IMR-90 (cell line): ENCODE data around the gene OBI1. TPM values are rescaled to one million over a fixed set of nuclear protein-coding genes. Genes with fewer than 3 reads are reported as not detected.

Experiments used
- ATAC-seq: fragments of 200-7000 bp; cut with Tn5 transposase; 2 replicates; pipeline ENCODE4 v1.9.1; 2020; ENCODE audit warnings: low read depth, mild to moderate bottlenecking, moderate library complexity
- BruUV-seq: library from RNA; stranded (reverse); fragments of 400-500 nt; replicated peaks from 2 replicates; lab custom pipeline; 2021; lab: Mats Ljungman, UMichigan
- CTCF ChIA-PET: fragments of 300-600 bp; formaldehyde crosslinking; extraction: SDS; loops from one replicate; lab custom pipeline; 2021; ENCODE audit warnings: antibody characterized with exemption; lab: Yijun Ruan, JAX
- POLR2A ChIA-PET: fragments of 300-600 bp; sonication (Branson Sonifier 250); formaldehyde crosslinking; loops from one replicate; lab custom pipeline; 2022; ENCODE audit warnings: antibody characterized with exemption; ENCODE audit not compliant: unreplicated experiment; lab: Charles Lee
- DNase-seq: peaks from one replicate; pipeline ENCODE4 v3.0.0; 2013
- H2AFZ ChIP-seq: replicated peaks from 2 replicates; pipeline ENCODE3; 2013; ENCODE audit warnings: low read length, mild to moderate bottlenecking; ENCODE audit not compliant: poor library complexity
- H2AK5ac ChIP-seq: 2 replicates; pipeline ENCODE4 v1.6.1; 2013; ENCODE audit warnings: low read depth, low read length, inconsistent platforms
- H2AK9ac ChIP-seq: replicated peaks from 2 replicates; pipeline ENCODE3; 2013; ENCODE audit warnings: mild to moderate bottlenecking, low read depth, low read length, moderate library complexity; ENCODE audit not compliant: poor library complexity
- H2BK120ac ChIP-seq: 2 replicates; pipeline ENCODE4 v1.6.1; 2013; ENCODE audit warnings: low read depth, low read length, inconsistent platforms
- H2BK15ac ChIP-seq: 3 replicates; pipeline ENCODE4 v1.6.1; 2013; ENCODE audit warnings: low read depth, low read length, inconsistent platforms
- H2BK20ac ChIP-seq: 2 replicates; pipeline ENCODE4 v1.6.1; 2013; ENCODE audit warnings: low read depth, mild to moderate bottlenecking, inconsistent platforms, low read length, moderate library complexity
- H2BK5ac ChIP-seq: 2 replicates; pipeline ENCODE4 v1.6.1; 2013; ENCODE audit warnings: mild to moderate bottlenecking, low read depth, low read length, inconsistent platforms; ENCODE audit not compliant: poor library complexity, severe bottlenecking
- H3K14ac ChIP-seq: replicated peaks from 2 replicates; pipeline ENCODE4 v1.6.1; 2013; ENCODE audit warnings: low read depth, low read length, inconsistent platforms
- H3K18ac ChIP-seq: 2 replicates; pipeline ENCODE4 v1.6.1; 2013; ENCODE audit warnings: low read depth, low read length, control low read depth
- H3K23ac ChIP-seq: 2 replicates; pipeline ENCODE4 v1.6.1; 2013; ENCODE audit warnings: low read depth, low read length, inconsistent platforms
- H3K27ac ChIP-seq: 2 replicates; pipeline ENCODE4 v1.5.1; 2013; ENCODE audit warnings: mild to moderate bottlenecking, control low read depth, low read length; ENCODE audit not compliant: insufficient read depth
- H3K27me3 ChIP-seq: 2 replicates; pipeline ENCODE4 v1.6.1; 2013; ENCODE audit warnings: low read length; ENCODE audit not compliant: control insufficient read depth, insufficient read depth
- H3K36me3 ChIP-seq: 2 replicates; pipeline ENCODE4 v1.6.1; 2013; ENCODE audit warnings: low read length, mixed read lengths; ENCODE audit not compliant: control insufficient read depth, insufficient read depth
- H3K4ac ChIP-seq: 2 replicates; pipeline ENCODE4 v1.6.1; 2013; ENCODE audit warnings: low read depth, low read length, inconsistent platforms
- H3K4me1 ChIP-seq: 2 replicates; pipeline ENCODE4 v1.6.1; 2013; ENCODE audit warnings: low read length, mixed read lengths; ENCODE audit not compliant: control insufficient read depth, insufficient read depth
- H3K4me2 ChIP-seq: 2 replicates; pipeline ENCODE4 v1.6.1; 2013; ENCODE audit warnings: low read depth, mild to moderate bottlenecking, control low read depth, low read length, moderate library complexity
- H3K4me3 ChIP-seq: 2 replicates; pipeline ENCODE4 v1.5.1; 2013; ENCODE audit warnings: low read depth, mild to moderate bottlenecking, control low read depth, low read length, moderate library complexity; ENCODE audit not compliant: insufficient read depth
- H3K56ac ChIP-seq: 2 replicates; pipeline ENCODE4 v1.6.1; 2013; ENCODE audit warnings: low read length, inconsistent platforms; ENCODE audit not compliant: insufficient read depth; ENCODE audit errors: extremely low read depth
- H3K79me1 ChIP-seq, 2 experiments: 2 replicates each; pipeline ENCODE4 v1.6.1; 2013; ENCODE audit warnings: low read length in 2 of 2, inconsistent platforms in 1 of 2, low read depth in 1 of 2
- H3K9ac ChIP-seq: 2 replicates; pipeline ENCODE4 v1.6.1; 2013; ENCODE audit warnings: low read depth, low read length, control low read depth
- H3K9me1 ChIP-seq: 2 replicates; pipeline ENCODE4 v1.6.1; 2013; ENCODE audit warnings: low read length, inconsistent platforms; ENCODE audit not compliant: insufficient read depth
- H3K9me3 ChIP-seq: 2 replicates; pipeline ENCODE4 v1.6.1; 2013; ENCODE audit warnings: low read length; ENCODE audit not compliant: control insufficient read depth, insufficient read depth
- H4K20me1 ChIP-seq: 2 replicates; pipeline ENCODE4 v1.6.1; 2013; ENCODE audit warnings: low read length, inconsistent platforms; ENCODE audit not compliant: insufficient read depth
- H4K5ac ChIP-seq: 2 replicates; pipeline ENCODE4 v1.6.1; 2013; ENCODE audit warnings: mild to moderate bottlenecking, low read depth, low read length, control low read depth
- H4K8ac ChIP-seq, 2 experiments: 2 replicates each; pipeline ENCODE4 v1.6.1; 2013; ENCODE audit warnings: low read depth in 2 of 2, low read length in 2 of 2, control low read depth in 1 of 2, inconsistent platforms in 1 of 2
- H4K91ac ChIP-seq: 2 replicates; pipeline ENCODE4 v1.6.1; 2013; ENCODE audit warnings: low read depth, low read length, inconsistent platforms; ENCODE audit not compliant: insufficient read depth
- BHLHE40 ChIP-seq: fragments of 150-350 bp; IDR thresholded peaks from 2 replicates; pipeline ENCODE4 v1.6.1; 2016; ENCODE audit warnings: mild to moderate bottlenecking, low read depth, low read length
- CHD1 ChIP-seq: IDR thresholded peaks from 2 replicates; pipeline ENCODE4 v1.6.1; 2012; ENCODE audit warnings: low read depth, low read length, improper control_type of control experiment
- ELK1 ChIP-seq: fragments of 150-350 bp; IDR thresholded peaks from 2 replicates; pipeline ENCODE4 v1.6.1; 2016; ENCODE audit warnings: low read depth, mild to moderate bottlenecking, low read length, moderate library complexity, borderline replicate concordance
- MAZ ChIP-seq: IDR thresholded peaks from 2 replicates; pipeline ENCODE4 v1.6.1; 2012; ENCODE audit warnings: low read depth, mild to moderate bottlenecking, low read length, improper control_type of control experiment, moderate library complexity, borderline replicate concordance
- NFE2L2 ChIP-seq: fragments of 150-350 bp; IDR thresholded peaks from 2 replicates; pipeline ENCODE4 v1.6.1; 2016; ENCODE audit warnings: low read depth, mild to moderate bottlenecking, low read length
- POLR2A ChIP-seq: IDR thresholded peaks from 2 replicates; pipeline ENCODE4 v1.6.1; 2012; ENCODE audit warnings: mild to moderate bottlenecking, low read depth, low read length
- RFX5 ChIP-seq: IDR thresholded peaks from 2 replicates; pipeline ENCODE4 v1.8.0; 2012; ENCODE audit warnings: low read depth, mild to moderate bottlenecking, low read length, moderate library complexity
- WGBS, 2 experiments: methylation state at CpG; one replicate each; pipeline versions ENCODE4 v1.1.5 to v1.1.7; 2013; ENCODE audit warnings: missing lambda C conversion rate in 2 of 2; ENCODE audit not compliant: insufficient read length in 1 of 2; ENCODE audit errors: extremely low coverage in 2 of 2; 5-methylcytosine and 5-hydroxymethylcytosine counted together
- dilution Hi-C: fragments of 300-500 bp; cut with HindIII; formaldehyde crosslinking; loops from one replicate; pipeline ENCODE4 v1.14.3; 2018; ENCODE audit warnings: low sequenced_read_pairs; ENCODE audit not compliant: unreplicated experiment
- in situ Hi-C: fragments of 300-500 bp; cut with MboI; formaldehyde crosslinking; loops from 3 replicates; pipeline ENCODE4 v1.14.3; 2019; ENCODE audit warnings: low sequenced_read_pairs, inconsistent platforms, mixed read lengths
- intact Hi-C: fragments of 100-400 bp; cut with micrococcal nuclease; formaldehyde crosslinking; loops from 2 replicates; pipeline ENCODE4 v1.10.0; 2022
- polyA plus RNA-seq, 3 experiments: library from polyadenylated mRNA; depleted of rRNA; stranded (reverse); fragments of >200 nt; gene quantifications; 2 replicates each; pipeline ENCODE4 v1.2.3, GENCODE V29; 2012; ENCODE audit warnings: low replicate concordance in 1 of 3
- total RNA-seq: library from RNA; depleted of rRNA; stranded (reverse); fragments of >200 nt; gene quantifications from 2 replicates; pipeline ENCODE4 v1.2.3, GENCODE V29; 2012

Gene OBI1
- total and polyA plus RNA-seq, 2 of the 4 experiments (the other 2 are of a cell fraction) = 4.4 to 11.8 TPM

- POLR2A ChIA-PET = no interaction called here
- DNase-seq (no peak), ATAC-seq (no peak)
- TF ChIP-seq CHD1 = no peak
- no peak for TF ChIP-seq NFE2L2
- TF ChIP-seq BHLHE40 = no peak
- no peak for TF ChIP-seq RFX5
- no peak for TF ChIP-seq MAZ
- no peak for TF ChIP-seq POLR2A
- no peak for TF ChIP-seq ELK1
- CTCF ChIA-PET = no interaction called here
- H2BK5ac ChIP-seq = no peak overlapping the region
- H3K18ac ChIP-seq = no peak overlapping the region
- H4K5ac ChIP-seq = no peak overlapping the region
- in situ Hi-C loops = no loop called here
- H3K9me3 ChIP-seq = no peaks in the 10 kb centered on the region
- H2AK5ac ChIP-seq = no peak overlapping the region
- intact Hi-C loops = no loop called here
- H3K9me1 ChIP-seq = no peaks in the 10 kb centered on the region
- no peak overlapping the region for H3K4me2 ChIP-seq
- H2AK9ac ChIP-seq = no peak overlapping the region
- H3K27ac ChIP-seq = no peak overlapping the region
- no peak overlapping the region for H2BK15ac ChIP-seq
- peaks cover 5% of the 10 kb centered on the region; the same call in 1 of the 2 replicates for H3K36me3 ChIP-seq
- no peak overlapping the region for H3K9ac ChIP-seq
- H3K14ac ChIP-seq = no peak overlapping the region
- dilution Hi-C loops = no loop called here
- no peak overlapping the region for H2BK20ac ChIP-seq
- H3K23ac ChIP-seq = no peak overlapping the region
- no peak overlapping the region for H3K4ac ChIP-seq
- H4K20me1 ChIP-seq = no peaks in the 10 kb centered on the region
- no peak overlapping the region for H3K56ac ChIP-seq
- H4K8ac ChIP-seq = no peak overlapping the region
- WGBS, 2 experiments = 83% methylated on average over 1 of the region's 2 CpGs; no CpG with 5 or more reads in 1 of the 2 experiments
- no peak overlapping the region for H2AFZ ChIP-seq
- H4K91ac ChIP-seq = no peak overlapping the region
- peaks cover 0 to 7% of the 10 kb centered on the region in 2 experiments; a peak in 2 of 4 replicates for H3K79me1 ChIP-seq
- no peaks in the 10 kb centered on the region for H3K27me3 ChIP-seq
- H2BK120ac ChIP-seq = no peak overlapping the region
- no TSS peak for BruUV-seq
- H3K4me3 ChIP-seq = no peak overlapping the region
- no peaks in the 10 kb centered on the region for H3K4me1 ChIP-seq
Observed at GRCh38 chr13:78620936-78621470, 38.0 kb downstream of the OBI1 start.
